Activated CD8-positive, alpha-beta T cell treated with anti-CD3 and anti-CD28 coated beads for 36 hours (primary cell): ENCODE measurements around the gene STAB1. TPM values are rescaled to one million over a fixed set of nuclear protein-coding genes. Genes with fewer than 3 reads are reported as not detected.

Experiments used
- ATAC-seq: fragments of 200-7000 bp; cut with Tn5 transposase; one replicate; pipeline ENCODE4 v1.10.0; 2021; ENCODE audit warnings: mild to moderate bottlenecking, moderate library complexity
- CTCF ChIA-PET: fragments of 350-600 bp; sonication (Branson Sonifier 250); formaldehyde crosslinking; loops from one replicate; lab custom pipeline; 2021; ENCODE audit warnings: antibody characterized with exemption; lab: Charles Lee
- POLR2A ChIA-PET: fragments of 350-600 bp; sonication (Branson Sonifier 250); formaldehyde crosslinking; loops from one replicate; lab custom pipeline; 2021; ENCODE audit warnings: antibody characterized with exemption; lab: Charles Lee
- DNase-seq: peaks from one replicate; pipeline ENCODE4 v3.0.0-alpha.2; 2020
- H3K27ac Mint-ChIP-seq: one replicate; pipeline ENCODE4 v1.8.0; 2021; ENCODE audit warnings: mild to moderate bottlenecking, mixed read lengths
- H3K27me3 Mint-ChIP-seq: one replicate; pipeline ENCODE4 v1.8.0; 2021; ENCODE audit warnings: mixed read lengths
- H3K36me3 Mint-ChIP-seq: one replicate; pipeline ENCODE4 v1.8.0; 2021; ENCODE audit warnings: low read depth, mixed read lengths
- H3K4me1 Mint-ChIP-seq: one replicate; pipeline ENCODE4 v1.8.0; 2021; ENCODE audit warnings: low read depth, mixed read lengths
- H3K4me3 Mint-ChIP-seq: one replicate; pipeline ENCODE4 v1.8.0; 2021; ENCODE audit warnings: mild to moderate bottlenecking, moderate library complexity, mixed read lengths
- H3K9me3 Mint-ChIP-seq: one replicate; pipeline ENCODE4 v1.8.0; 2021; ENCODE audit warnings: mixed read lengths
- CTCF ChIP-seq: fragments of 200-600 bp; IDR thresholded peaks from one replicate; pipeline ENCODE4 v1.8.0; 2022; ENCODE audit warnings: antibody characterized with exemption, mild to moderate bottlenecking
- intact Hi-C: fragments of 100-400 bp; cut with micrococcal nuclease; formaldehyde crosslinking; loops from one replicate; pipeline ENCODE4 v1.10.0; 2022
- total RNA-seq, 2 experiments: library from RNA; stranded (reverse); gene quantifications; one replicate each; pipeline ENCODE4 v1.2.3, GENCODE V29; 2021

Gene STAB1
- total RNA-seq, 2 experiments from 2014 or later: 0.09 to 0.20 TPM

DNA sequence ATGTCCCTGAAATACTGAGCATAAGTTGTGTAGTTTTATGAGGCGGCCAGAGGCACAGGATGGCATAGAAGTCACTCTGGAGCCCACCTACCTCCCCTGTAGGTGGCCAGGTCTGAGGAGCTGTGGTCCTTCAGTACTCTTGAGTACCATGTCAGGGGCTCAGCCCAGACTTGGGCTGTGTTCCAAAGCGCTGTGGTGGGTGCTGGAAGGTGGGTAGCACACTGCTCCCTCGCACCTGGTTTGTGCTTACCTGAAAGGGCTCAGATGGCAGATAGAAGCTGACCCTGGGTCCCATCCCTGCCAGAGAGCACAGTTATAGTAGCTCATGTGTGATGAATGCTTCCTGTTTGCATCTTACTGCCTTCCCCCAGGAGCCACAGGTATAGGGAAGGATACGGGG is 24.2 kb upstream of the STAB1 start:
- intact Hi-C loops: no loop called here
- Mint-ChIP-seq H3K9me3 (no peaks in the 10 kb centered on the region), H3K27me3 (no peaks in the 10 kb centered on the region), H3K4me1 (no peaks in the 10 kb centered on the region), H3K4me3 (no peak overlapping the region), H3K36me3 (peaks cover 17% of the 10 kb centered on the region), H3K27ac (no peak overlapping the region)
- ATAC-seq: no peak
- no peak for TF ChIP-seq CTCF
- ChIA-PET CTCF (interaction anchor here (1.1 to 2.1 kb wide), 3 partner anchors 11 to 43 kb away, joined by 4 to 8 read pairs (median 6); no protein-coding TSS in a partner anchor), POLR2A (interaction anchor here (1.3 kb wide), 1 partner anchor 15 kb away, joined by 4 read pairs; the partner anchor contains the start of gene NISCH)
- no peak for DNase-seq

DNA sequence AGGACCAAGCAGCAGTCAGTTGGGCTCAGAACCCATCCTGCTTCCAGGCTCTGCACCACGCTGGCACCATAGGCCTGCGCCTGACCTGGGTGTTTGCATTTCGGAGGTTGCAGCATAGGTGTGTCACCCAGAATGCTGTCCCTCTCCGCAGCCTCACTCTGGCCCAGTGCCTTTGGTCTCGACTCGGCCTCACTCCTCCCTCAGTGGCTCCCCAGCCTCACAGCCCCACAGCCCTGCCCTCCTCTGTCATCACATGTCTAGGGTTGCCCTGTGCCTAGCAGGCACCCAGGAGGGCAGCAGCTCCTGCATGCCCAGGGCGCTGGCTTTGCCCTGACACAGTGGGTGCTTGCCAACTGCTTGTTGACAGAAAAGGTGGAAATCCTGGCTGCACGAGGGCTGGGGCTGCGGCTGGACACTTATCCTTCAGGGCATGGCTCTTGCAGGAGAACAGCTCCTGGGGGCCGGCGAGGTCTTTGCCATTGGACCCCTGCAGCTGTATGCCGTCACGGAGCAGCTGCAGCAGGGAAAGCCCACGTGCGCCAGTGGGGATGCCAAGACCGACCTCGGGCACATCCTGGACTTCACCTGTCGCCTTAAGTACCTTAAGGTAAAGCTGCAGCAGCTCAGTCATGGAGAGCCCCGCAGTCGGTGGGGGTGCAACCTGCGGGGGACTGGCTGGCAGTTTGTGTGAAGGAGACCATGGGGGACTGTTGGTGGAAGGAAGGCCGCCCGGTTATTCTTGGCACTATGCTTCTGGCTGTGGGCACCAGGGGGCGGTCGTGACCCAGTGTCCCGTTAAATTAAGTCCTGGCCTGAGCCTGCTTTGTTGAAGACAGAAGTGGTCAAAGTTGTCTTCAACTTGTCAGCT is 23.5 kb upstream of the STAB1 start:
- ChIA-PET POLR2A (interaction anchor here (1.0 to 1.3 kb wide), 2 partner anchors 16 to 20 kb away, joined by 3 to 4 read pairs; partner anchors contain the start of gene NISCH), CTCF (interaction anchor here (1.0 to 2.1 kb wide), 7 partner anchors 9 to 75 kb away, joined by 3 to 8 read pairs (median 5); partner anchors contain the start of genes SEMA3G and UQCC5)
- ATAC-seq: peak; percentile 74
- TF ChIP-seq CTCF: peak; percentile 37
- Mint-ChIP-seq H3K27ac (no peak overlapping the region), H3K9me3 (no peaks in the 10 kb centered on the region), H3K4me3 (no peak overlapping the region), H3K36me3 (peaks cover 21% of the 10 kb centered on the region), H3K27me3 (no peaks in the 10 kb centered on the region), H3K4me1 (no peaks in the 10 kb centered on the region)
- peak; percentile 63 for DNase-seq
- intact Hi-C loops: no loop called here

DNA sequence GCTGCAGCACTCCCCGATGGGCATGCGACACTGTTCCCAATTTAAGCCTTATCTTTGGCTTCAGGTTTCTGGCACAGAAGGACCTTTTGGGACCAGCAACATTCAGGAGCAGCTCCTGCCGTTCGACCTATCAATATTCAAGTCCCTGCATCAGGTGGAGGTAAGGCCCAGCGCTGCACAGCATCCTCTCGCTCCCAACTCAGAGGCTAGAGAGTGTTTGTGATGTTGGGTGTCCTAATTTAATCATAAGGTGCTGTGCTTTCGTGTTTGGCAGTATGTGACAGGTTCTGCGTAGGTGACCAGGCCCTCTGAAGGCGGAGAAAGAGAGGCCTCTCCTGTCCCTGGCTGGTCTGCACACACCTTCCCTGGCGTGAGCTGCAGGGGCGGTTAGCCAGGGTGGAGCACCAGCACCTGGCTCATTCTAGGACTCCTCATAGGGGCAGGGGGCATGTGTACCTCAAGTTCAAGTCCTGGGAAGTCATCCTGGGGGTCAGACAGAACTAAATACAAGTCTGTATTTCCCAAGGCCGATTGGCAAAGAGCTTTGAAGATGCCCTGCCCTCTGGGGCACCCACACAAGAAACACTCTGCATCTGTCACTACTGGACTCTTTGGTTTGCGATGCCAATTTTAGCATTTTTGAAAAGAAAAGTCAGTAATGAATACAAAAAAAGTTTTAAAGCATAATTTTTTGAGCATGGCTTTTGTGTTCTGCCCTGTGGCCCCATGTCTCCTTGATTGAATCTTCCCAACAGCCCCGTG is 22.7 kb upstream of the STAB1 start:
- peaks cover 24% of the 10 kb centered on the region for H3K36me3 Mint-ChIP-seq

DNA sequence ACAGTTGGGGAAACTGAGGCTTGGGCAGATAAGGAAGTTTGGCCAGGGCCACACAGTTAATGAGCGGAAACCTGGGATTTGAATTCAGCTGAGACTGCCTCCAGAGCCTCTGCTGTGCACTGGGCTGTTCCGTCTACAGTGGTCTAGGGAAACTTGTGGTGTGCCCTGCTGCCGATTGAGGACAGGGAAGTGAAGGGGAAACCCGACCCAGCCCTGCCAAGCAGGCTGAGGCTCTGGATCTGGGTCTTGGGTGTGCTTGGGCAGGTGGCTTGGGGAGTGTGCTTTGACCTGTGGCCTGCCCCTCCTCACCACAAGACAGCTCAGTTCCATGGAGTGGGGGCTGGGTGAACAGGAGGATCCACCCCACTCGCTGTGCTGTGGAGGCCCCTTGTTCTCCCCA is 22.1 kb upstream of the STAB1 start:
- ChIA-PET POLR2A (interaction anchor here (1.0 to 1.2 kb wide), 2 partner anchors 19 to 21 kb away, joined by 3 read pairs; no protein-coding TSS in a partner anchor), CTCF (interaction anchor here (1.3 to 2.0 kb wide), 5 partner anchors 17 to 74 kb away, joined by 3 to 7 read pairs (median 4); partner anchors contain the start of gene SEMA3G)
- Mint-ChIP-seq H3K4me3 (no peak overlapping the region), H3K36me3 (peaks cover 26% of the 10 kb centered on the region), H3K27ac (no peak overlapping the region), H3K4me1 (no peaks in the 10 kb centered on the region), H3K9me3 (no peaks in the 10 kb centered on the region), H3K27me3 (no peaks in the 10 kb centered on the region)
- intact Hi-C loops: no loop called here
- DNase-seq (no peak), ATAC-seq (no peak)
- no peak for TF ChIP-seq CTCF

More for the DNA sequence above, 22.7 kb upstream of the STAB1 start:
- intact Hi-C loops: no loop called here
- H3K4me1 Mint-ChIP-seq: no peaks in the 10 kb centered on the region
- H3K9me3 Mint-ChIP-seq: no peaks in the 10 kb centered on the region
- no peak for TF ChIP-seq CTCF
- peak; percentile 4 for ATAC-seq
- CTCF ChIA-PET: interaction anchor here (1.0 to 2.0 kb wide), 7 partner anchors 10 to 74 kb away, joined by 3 to 8 read pairs (median 4); partner anchors contain the start of genes SEMA3G and UQCC5
- H3K27me3 Mint-ChIP-seq: no peaks in the 10 kb centered on the region
- POLR2A ChIA-PET: interaction anchor here (1.0 to 1.2 kb wide), 2 partner anchors 18 to 21 kb away, joined by 3 read pairs; no protein-coding TSS in a partner anchor
- H3K4me3 Mint-ChIP-seq: no peak overlapping the region
- DNase-seq: no peak
- H3K27ac Mint-ChIP-seq: no peak overlapping the region
